ENCODE measurements around the gene TRIM40. TPM values are rescaled to one million over a fixed set of nuclear protein-coding genes. Genes with fewer than 3 reads are reported as not detected.

Gene TRIM40
- total and polyA plus RNA-seq, 2 of the 13 experiments (the other 11 are each of a cell fraction or from before 2014, with no cell fraction given): 0.58 TPM; not detected in 1

GRCh38 chr6:30163090-30163917, 27.4 kb downstream of the TRIM40 start, which contains the start of gene TRIM15 (continued):
- TF ChIP-seq, protein P1, sequence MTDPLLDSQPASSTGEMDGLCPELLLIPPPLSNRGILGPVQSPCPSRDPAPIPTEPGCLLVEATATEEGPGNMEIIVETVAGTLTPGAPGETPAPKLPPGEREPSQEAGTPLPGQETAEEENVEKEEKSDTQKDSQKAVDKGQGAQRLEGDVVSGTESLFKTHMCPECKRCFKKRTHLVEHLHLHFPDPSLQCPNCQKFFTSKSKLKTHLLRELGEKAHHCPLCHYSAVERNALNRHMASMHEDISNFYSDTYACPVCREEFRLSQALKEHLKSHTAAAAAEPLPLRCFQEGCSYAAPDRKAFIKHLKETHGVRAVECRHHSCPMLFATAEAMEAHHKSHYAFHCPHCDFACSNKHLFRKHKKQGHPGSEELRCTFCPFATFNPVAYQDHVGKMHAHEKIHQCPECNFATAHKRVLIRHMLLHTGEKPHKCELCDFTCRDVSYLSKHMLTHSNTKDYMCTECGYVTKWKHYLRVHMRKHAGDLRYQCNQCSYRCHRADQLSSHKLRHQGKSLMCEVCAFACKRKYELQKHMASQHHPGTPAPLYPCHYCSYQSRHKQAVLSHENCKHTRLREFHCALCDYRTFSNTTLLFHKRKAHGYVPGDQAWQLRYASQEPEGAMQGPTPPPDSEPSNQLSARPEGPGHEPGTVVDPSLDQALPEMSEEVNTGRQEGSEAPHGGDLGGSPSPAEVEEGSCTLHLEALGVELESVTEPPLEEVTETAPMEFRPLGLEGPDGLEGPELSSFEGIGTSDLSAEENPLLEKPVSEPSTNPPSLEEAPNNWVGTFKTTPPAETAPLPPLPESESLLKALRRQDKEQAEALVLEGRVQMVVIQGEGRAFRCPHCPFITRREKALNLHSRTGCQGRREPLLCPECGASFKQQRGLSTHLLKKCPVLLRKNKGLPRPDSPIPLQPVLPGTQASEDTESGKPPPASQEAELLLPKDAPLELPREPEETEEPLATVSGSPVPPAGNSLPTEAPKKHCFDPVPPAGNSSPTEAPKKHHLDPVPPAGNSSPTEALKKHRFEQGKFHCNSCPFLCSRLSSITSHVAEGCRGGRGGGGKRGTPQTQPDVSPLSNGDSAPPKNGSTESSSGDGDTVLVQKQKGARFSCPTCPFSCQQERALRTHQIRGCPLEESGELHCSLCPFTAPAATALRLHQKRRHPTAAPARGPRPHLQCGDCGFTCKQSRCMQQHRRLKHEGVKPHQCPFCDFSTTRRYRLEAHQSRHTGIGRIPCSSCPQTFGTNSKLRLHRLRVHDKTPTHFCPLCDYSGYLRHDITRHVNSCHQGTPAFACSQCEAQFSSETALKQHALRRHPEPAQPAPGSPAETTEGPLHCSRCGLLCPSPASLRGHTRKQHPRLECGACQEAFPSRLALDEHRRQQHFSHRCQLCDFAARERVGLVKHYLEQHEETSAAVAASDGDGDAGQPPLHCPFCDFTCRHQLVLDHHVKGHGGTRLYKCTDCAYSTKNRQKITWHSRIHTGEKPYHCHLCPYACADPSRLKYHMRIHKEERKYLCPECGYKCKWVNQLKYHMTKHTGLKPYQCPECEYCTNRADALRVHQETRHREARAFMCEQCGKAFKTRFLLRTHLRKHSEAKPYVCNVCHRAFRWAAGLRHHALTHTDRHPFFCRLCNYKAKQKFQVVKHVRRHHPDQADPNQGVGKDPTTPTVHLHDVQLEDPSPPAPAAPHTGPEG (CRISPR knock-in tag; IDR thresholded peaks at IDR 0.05): no peak
- TF ChIP-seq CCDC6 (CRISPR knock-in tag; IDR thresholded peaks at IDR 0.05) (peak; percentile 70), ZNF180 (CRISPR knock-in tag; IDR thresholded peaks at IDR 0.05; ENCODE audit: borderline replicate concordance, low read depth) (no peak), HES4 (CRISPR knock-in tag; IDR thresholded peaks at IDR 0.05; ENCODE audit: borderline replicate concordance) (no peak), TOPORS (CRISPR knock-in tag; IDR thresholded peaks at IDR 0.05) (peak; percentile 79; the same call in 1 of the 2 replicates), ZSCAN29 (CRISPR knock-in tag; conservative IDR thresholded peaks at IDR 0.05) (peak; percentile 95), ZNF629 (CRISPR knock-in tag; conservative IDR thresholded peaks at IDR 0.05) (peak; percentile 5; the same call in 1 of the 2 replicates), SNRNP70 (IDR thresholded peaks at IDR 0.05; ENCODE audit: low read depth, low read length) (no peak), MXD4 (CRISPR knock-in tag; IDR thresholded peaks at IDR 0.05) (peak; percentile 69), MATR3 (CRISPR knock-in tag; IDR thresholded peaks at IDR 0.05) (no peak), POLR2AphosphoS5 (IDR thresholded peaks at IDR 0.05; ENCODE audit: low read depth, low read length) (peak; percentile 92), RAD21 (CRISPR knock-in tag; IDR thresholded peaks at IDR 0.05) (0 out of 2 replicates have a peak, but pooled peaks have one; percentile 7), HOXA7 (CRISPR knock-in tag; IDR thresholded peaks at IDR 0.05) (peak; percentile 32; the same call in 1 of the 2 replicates), NFAT5 (CRISPR knock-in tag; IDR thresholded peaks at IDR 0.05) (no peak), RELA (CRISPR knock-in tag; IDR thresholded peaks at IDR 0.05) (0 out of 2 replicates have a peak, but pooled peaks have one; percentile 2)
- TF ChIP-seq, protein P2, sequence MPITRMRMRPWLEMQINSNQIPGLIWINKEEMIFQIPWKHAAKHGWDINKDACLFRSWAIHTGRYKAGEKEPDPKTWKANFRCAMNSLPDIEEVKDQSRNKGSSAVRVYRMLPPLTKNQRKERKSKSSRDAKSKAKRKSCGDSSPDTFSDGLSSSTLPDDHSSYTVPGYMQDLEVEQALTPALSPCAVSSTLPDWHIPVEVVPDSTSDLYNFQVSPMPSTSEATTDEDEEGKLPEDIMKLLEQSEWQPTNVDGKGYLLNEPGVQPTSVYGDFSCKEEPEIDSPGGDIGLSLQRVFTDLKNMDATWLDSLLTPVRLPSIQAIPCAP (CRISPR knock-in tag; IDR thresholded peaks at IDR 0.05; ENCODE audit: low read depth): no peak

Measured in HepG2 (cell line).